ENCODE data around the gene ZNF695.

- TF ChIP-seq CTCF (IDR thresholded peaks at IDR 0.05; ENCODE audit: extremely low read depth in 1 of 2, insufficient read depth in 1 of 2, low read depth in 1 of 2, low read length in 2 of 2) (no peak), MAX (IDR thresholded peaks at IDR 0.05; ENCODE audit: insufficient read depth, insufficient read length) (no peak), POLR2A (IDR thresholded peaks at IDR 0.05; ENCODE audit: low read depth, low read length) (no peak)
These were observed 48.2 kb upstream of the ZNF695 start for GRCh38 chr1:247056071-247056470.

All from endothelial cell of umbilical vein (primary cell).